GM12878 (cell line): ENCODE results near the gene SLCO2B1. TPM values are rescaled to one million over a fixed set of nuclear protein-coding genes. Genes with fewer than 3 reads are reported as not detected.

Experiments used
- ATAC-seq: fragments of 200-7000 bp; cut with Tn5 transposase; 3 replicates; pipeline ENCODE4 v1.9.1; 2020; ENCODE audit warnings: mild to moderate bottlenecking, moderate library complexity
- BruUV-seq: library from RNA; stranded (reverse); fragments of 400-500 nt; replicated peaks from 2 replicates; lab custom pipeline; 2021; lab: Mats Ljungman, UMichigan
- CTCF ChIA-PET: fragments of 300-600 bp; sonication (Branson Sonifier 250); formaldehyde crosslinking; extraction: SDS; loops from one replicate; lab custom pipeline; 2021; ENCODE audit warnings: inconsistent platforms; lab: Yijun Ruan, JAX
- POLR2A ChIA-PET: fragments of 350-600 bp; formaldehyde crosslinking; extraction: SDS; loops from one replicate; lab custom pipeline; 2021; ENCODE audit warnings: inconsistent platforms; lab: Charles Lee
- RAD21 ChIA-PET: fragments of 300-600 bp; sonication (Branson Sonifier 250); formaldehyde crosslinking; loops from one replicate; lab custom pipeline; 2023; ENCODE audit warnings: antibody characterized with exemption; ENCODE audit not compliant: unreplicated experiment; lab: Charles Lee
- SMC1A ChIA-PET: fragments of 300-600 bp; sonication (Branson Sonifier 250); formaldehyde crosslinking; loops from one replicate; lab custom pipeline; 2023; ENCODE audit not compliant: unreplicated experiment, uncharacterized antibody; lab: Charles Lee
- DNase-seq: peaks from one replicate; pipeline ENCODE4 v3.0.0-alpha.2; 2011; ENCODE audit warnings: low read depth, low spot score
- FAIRE-seq: peaks from 3 replicates; lab custom pipeline; 2011; peaks lifted over from hg19 to GRCh38; lab: Jason Lieb, UNC
- H2AFZ ChIP-seq: 2 replicates; pipeline ENCODE4 v1.6.0; 2011; ENCODE audit warnings: low read depth, low read length, control low read depth; ENCODE audit not compliant: control insufficient read depth
- H3K27ac ChIP-seq: 2 replicates; pipeline ENCODE4 v1.5.1; 2011; ENCODE audit warnings: control low read depth; ENCODE audit not compliant: control insufficient read depth, insufficient read depth
- H3K27me3 ChIP-seq, 2 experiments: replicated peaks in 1 of 2; 2 replicates each; pipeline versions ENCODE4 v1.6.0 to v1.6.1; 2011; ENCODE audit warnings: low read length in 1 of 2; ENCODE audit not compliant: control insufficient read depth in 2 of 2, insufficient read depth in 2 of 2
- H3K36me3 ChIP-seq, 2 experiments: 2 replicates each; pipeline ENCODE4 v1.5.1; 2011; ENCODE audit warnings: low read length in 1 of 2; ENCODE audit not compliant: control insufficient read depth in 2 of 2, insufficient read depth in 2 of 2
- H3K4me1 ChIP-seq: 2 replicates; pipeline ENCODE4 v1.6.1; 2011; ENCODE audit warnings: mild to moderate bottlenecking, low read length, moderate library complexity, mixed read lengths; ENCODE audit not compliant: control insufficient read depth, insufficient read depth
- H3K4me2 ChIP-seq: 2 replicates; pipeline ENCODE4 v1.6.0; 2011; ENCODE audit warnings: control low read depth; ENCODE audit not compliant: control insufficient read depth, insufficient read depth
- H3K4me3 ChIP-seq: fragments of 200-600 bp; sonication (generic); 2 replicates; pipeline ENCODE4 v1.5.1; 2016
- H3K79me2 ChIP-seq: 2 replicates; pipeline ENCODE4 v1.6.0; 2011; ENCODE audit warnings: low read length; ENCODE audit not compliant: control insufficient read depth, insufficient read depth
- H3K9ac ChIP-seq: 2 replicates; pipeline ENCODE4 v1.8.0; 2011; ENCODE audit warnings: low read length, control low read depth, mixed read lengths; ENCODE audit not compliant: control insufficient read depth, insufficient read depth
- H3K9me3 ChIP-seq: replicated peaks from 3 replicates; pipeline ENCODE4 v1.5.1; 2011; ENCODE audit warnings: mild to moderate bottlenecking, low read length; ENCODE audit not compliant: control insufficient read depth, insufficient read depth
- H4K20me1 ChIP-seq: 2 replicates; pipeline ENCODE4 v1.6.0; 2011; ENCODE audit not compliant: control insufficient read depth, insufficient read depth
- CHD1 ChIP-seq: IDR thresholded peaks from 2 replicates; pipeline ENCODE4 v1.6.1; 2012; ENCODE audit warnings: low read depth, low read length, improper control_type of control experiment
- EGR1 ChIP-seq, 2 experiments: IDR thresholded peaks; 1 replicate in 1 of 2; 2 replicates in 1 of 2; pipeline ENCODE4 v1.6.1; 2011 to 2012; ENCODE audit warnings: low read depth in 2 of 2, low read length in 2 of 2, borderline replicate concordance in 1 of 2, mild to moderate bottlenecking in 1 of 2, moderate library complexity in 1 of 2
- FOS ChIP-seq: IDR thresholded peaks from 3 replicates; pipeline ENCODE4 v1.6.1; 2011; ENCODE audit warnings: borderline replicate concordance; ENCODE audit not compliant: insufficient read length; ENCODE audit errors: extremely low read depth
- HDAC6 ChIP-seq: fragments of 200-600 bp; sonication (generic); IDR thresholded peaks from one replicate; pipeline ENCODE4 v1.8.0; 2017; ENCODE audit warnings: antibody characterized with exemption; ENCODE audit not compliant: unreplicated experiment
- MYC ChIP-seq: IDR thresholded peaks from 2 replicates; pipeline ENCODE4 v1.6.1; 2011; ENCODE audit warnings: mild to moderate bottlenecking, low read length, moderate library complexity, inconsistent platforms; ENCODE audit not compliant: insufficient read depth, insufficient replicate concordance, insufficient read length, severe bottlenecking
- PML ChIP-seq: IDR thresholded peaks from 2 replicates; pipeline ENCODE4 v1.6.1; 2012; ENCODE audit warnings: low read length, inconsistent platforms
- RAD21 ChIP-seq: IDR thresholded peaks from 2 replicates; pipeline ENCODE4 v1.6.1; 2011; ENCODE audit warnings: mild to moderate bottlenecking, low read depth, low read length, moderate library complexity; ENCODE audit not compliant: insufficient read depth
- RAD51 ChIP-seq: fragments of 450-650 bp; IDR thresholded peaks from 2 replicates; pipeline ENCODE4 v1.6.1; 2016; ENCODE audit warnings: moderate library complexity, mild to moderate bottlenecking, inconsistent platforms
- RBBP5 ChIP-seq: fragments of 200-600 bp; sonication (generic); conservative IDR thresholded peaks from 2 replicates; pipeline ENCODE4 v1.6.1; 2016
- RELA ChIP-seq: fragments of 450-650 bp; IDR thresholded peaks from 2 replicates; pipeline ENCODE4 v1.8.0; 2014; ENCODE audit warnings: borderline replicate concordance; ENCODE audit not compliant: partially characterized antibody
- SIX5 ChIP-seq: IDR thresholded peaks from 2 replicates; pipeline ENCODE4 v1.6.1; 2011; ENCODE audit warnings: mild to moderate bottlenecking, low read depth, low read length, moderate library complexity; ENCODE audit not compliant: severe bottlenecking
- SRF ChIP-seq, 2 experiments: IDR thresholded peaks; 2 replicates each; pipeline ENCODE4 v1.6.1; 2011; ENCODE audit warnings: low read depth in 2 of 2, low read length in 2 of 2, mild to moderate bottlenecking in 1 of 2, moderate library complexity in 1 of 2
- YY1 ChIP-seq: IDR thresholded peaks from 2 replicates; pipeline ENCODE4 v1.6.1; 2011; ENCODE audit warnings: low read depth, mild to moderate bottlenecking, low read length
- ZNF274 ChIP-seq: IDR thresholded peaks from one replicate; pipeline ENCODE4 v1.8.0; 2011; ENCODE audit not compliant: insufficient read length, insufficient read depth
- ZNF384 ChIP-seq: IDR thresholded peaks from 2 replicates; pipeline ENCODE4 v1.6.1; 2012; ENCODE audit warnings: low read depth, mild to moderate bottlenecking, low read length, improper control_type of control experiment, borderline replicate concordance
- ZSCAN29 ChIP-seq: fragments of 450-650 bp; IDR thresholded peaks from 2 replicates; pipeline ENCODE4 v1.6.1; 2017; ENCODE audit warnings: mild to moderate bottlenecking, moderate library complexity
- WGBS: methylation state at CpG from one replicate; pipeline ENCODE4 v1.1.6; 2016; ENCODE audit warnings: low lambda C conversion rate; ENCODE audit not compliant: insufficient replicate concordance, insufficient coverage; ENCODE audit errors: missing lambda C conversion rate; 5-methylcytosine and 5-hydroxymethylcytosine counted together
- in situ Hi-C: fragments of 300-500 bp; cut with MboI; formaldehyde crosslinking; loops from 9 replicates; pipeline ENCODE4 v1.14.3; 2018; ENCODE audit warnings: mixed read lengths
- intact Hi-C: fragments of 100-400 bp; cut with micrococcal nuclease; formaldehyde crosslinking; loops from one replicate; pipeline ENCODE4 v1.14.2; 2022; ENCODE audit not compliant: unreplicated experiment
- polyA plus RNA-seq, 11 experiments: library from polyadenylated mRNA; depleted of rRNA in 4 of 11; unstranded in 6 of 11; stranded (reverse) in 5 of 11; fragments of >200 nt; fragmentation: Nextera tagmentation in 4 of 11; fragmentation: Illumina TruSeq in 1 of 11; extraction: Ambion mirVana in 4 of 11; extraction: Trizol in 1 of 11; gene quantifications; 1 replicate in 1 of 11; 2 replicates in 10 of 11; pipeline versions ENCODE4 v1.2.1 to v1.2.3, GENCODE V29; 2011 to 2016; ENCODE audit warnings: inconsistent platforms in 2 of 11, missing spikeins in 2 of 11, low read depth in 1 of 11
- total RNA-seq, 4 experiments: library from RNA; depleted of rRNA in 3 of 4; stranded (reverse); fragments of >200 nt in 3 of 4; fragmentation: Illumina TruSeq in 1 of 4; extraction: Trizol in 1 of 4; gene quantifications; 2 replicates each; pipeline versions ENCODE4 v1.2.1 to v1.2.3, GENCODE V29; 2013 to 2021
- TF ChIP-seq, protein P1 (sequence below): IDR thresholded peaks from 2 replicates; pipeline ENCODE4 v1.6.1; 2011; ENCODE audit warnings: borderline replicate concordance, low read depth, mild to moderate bottlenecking, moderate library complexity, low read length; ENCODE audit not compliant: insufficient read depth, poor library complexity, severe bottlenecking
- TF ChIP-seq, protein P2 (sequence below): fragments of 450-650 bp; formaldehyde crosslinking; IDR thresholded peaks from 2 replicates; pipeline ENCODE4 v1.4.0; 2022; ENCODE audit warnings: mild to moderate bottlenecking, moderate library complexity
- TF ChIP-seq, protein P3 (sequence below): fragments of 450-650 bp; conservative IDR thresholded peaks from 2 replicates; pipeline ENCODE4 v1.6.1; 2017; ENCODE audit warnings: mild to moderate bottlenecking, moderate library complexity

SLCO2B1 gene
- total and polyA plus RNA-seq, 10 of the 15 experiments (the other 5 are each of a cell fraction or from before 2014, with no cell fraction given) = 0.05 to 3.5 (median 0.93) TPM; not detected in 2

DNA sequence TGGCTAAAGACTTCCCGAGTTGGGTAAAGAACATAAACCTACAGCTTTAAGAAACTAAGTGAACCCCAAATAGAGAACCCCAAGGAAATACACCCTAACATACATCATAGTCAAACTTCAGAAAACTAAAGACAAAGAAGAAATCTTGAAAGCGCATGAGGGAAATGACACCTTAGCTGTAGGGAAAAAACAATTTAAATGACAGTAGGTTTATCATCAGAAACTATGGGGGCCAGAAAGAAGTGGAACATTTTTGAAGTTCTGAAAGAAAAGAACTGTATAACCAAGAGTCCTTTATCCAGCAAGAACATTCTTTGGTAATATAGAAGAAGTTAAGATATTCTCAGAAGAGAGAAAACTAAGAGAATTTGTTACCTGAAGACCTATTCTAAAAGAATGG, 38.7 kb upstream of the SLCO2B1 start:
- ATAC-seq = no peak
- no peaks in the 10 kb centered on the region for H3K4me1 ChIP-seq
- H2AFZ ChIP-seq = no peak overlapping the region
- peaks cover 2% of the 10 kb centered on the region for H3K9me3 ChIP-seq
- H4K20me1 ChIP-seq = no peaks in the 10 kb centered on the region
- intact Hi-C loops = no loop called here
- no peaks in the 10 kb centered on the region for H3K79me2 ChIP-seq
- no peaks in the 10 kb centered on the region for H3K36me3 ChIP-seq
- H3K4me2 ChIP-seq = no peak overlapping the region
- RAD21 ChIA-PET = no interaction called here
- no peak overlapping the region for H3K27ac ChIP-seq
- 50% methylated on average over 2 of the region's 2 CpGs for WGBS
- no peak for FAIRE-seq
- H3K27me3 ChIP-seq = no peaks in the 10 kb centered on the region
- no TSS peak for BruUV-seq
- CTCF ChIA-PET = interaction anchor here (0.7 to 2.8 kb wide), 2 partner anchors 28 to 135 kb away, joined by 3 to 13 read pairs; no protein-coding TSS in a partner anchor
- SMC1A ChIA-PET = interaction anchor here (0.7 kb wide), 1 partner anchor 28 kb away, joined by 3 read pairs; no protein-coding TSS in a partner anchor
- no peak overlapping the region for H3K4me3 ChIP-seq
- no peak for DNase-seq
- in situ Hi-C loops = no loop called here
- POLR2A ChIA-PET = no interaction called here
- H3K9ac ChIP-seq = no peak overlapping the region
- TF ChIP-seq FOS (no peak), SIX5 (no peak), CHD1 (no peak), SRF (IDR thresholded peaks at IDR 0.05; ENCODE audit: low read depth in 2 of 2, low read length in 2 of 2) (no peak), RBBP5 (no peak), HDAC6 (no peak), ZNF384 (no peak), ZSCAN29 (no peak), MYC (no peak), PML (no peak), EGR1 (IDR thresholded peaks at IDR 0.05; ENCODE audit: borderline replicate concordance in 1 of 2, low read depth in 2 of 2, low read length in 2 of 2) (no peak), RELA (no peak), RAD21 (no peak), YY1 (no peak), RAD51 (no peak), ZNF274 (no peak)
- TF ChIP-seq, protein P1, sequence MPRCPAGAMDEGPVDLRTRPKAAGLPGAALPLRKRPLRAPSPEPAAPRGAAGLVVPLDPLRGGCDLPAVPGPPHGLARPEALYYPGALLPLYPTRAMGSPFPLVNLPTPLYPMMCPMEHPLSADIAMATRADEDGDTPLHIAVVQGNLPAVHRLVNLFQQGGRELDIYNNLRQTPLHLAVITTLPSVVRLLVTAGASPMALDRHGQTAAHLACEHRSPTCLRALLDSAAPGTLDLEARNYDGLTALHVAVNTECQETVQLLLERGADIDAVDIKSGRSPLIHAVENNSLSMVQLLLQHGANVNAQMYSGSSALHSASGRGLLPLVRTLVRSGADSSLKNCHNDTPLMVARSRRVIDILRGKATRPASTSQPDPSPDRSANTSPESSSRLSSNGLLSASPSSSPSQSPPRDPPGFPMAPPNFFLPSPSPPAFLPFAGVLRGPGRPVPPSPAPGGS = no peak
- TF ChIP-seq, protein P2, sequence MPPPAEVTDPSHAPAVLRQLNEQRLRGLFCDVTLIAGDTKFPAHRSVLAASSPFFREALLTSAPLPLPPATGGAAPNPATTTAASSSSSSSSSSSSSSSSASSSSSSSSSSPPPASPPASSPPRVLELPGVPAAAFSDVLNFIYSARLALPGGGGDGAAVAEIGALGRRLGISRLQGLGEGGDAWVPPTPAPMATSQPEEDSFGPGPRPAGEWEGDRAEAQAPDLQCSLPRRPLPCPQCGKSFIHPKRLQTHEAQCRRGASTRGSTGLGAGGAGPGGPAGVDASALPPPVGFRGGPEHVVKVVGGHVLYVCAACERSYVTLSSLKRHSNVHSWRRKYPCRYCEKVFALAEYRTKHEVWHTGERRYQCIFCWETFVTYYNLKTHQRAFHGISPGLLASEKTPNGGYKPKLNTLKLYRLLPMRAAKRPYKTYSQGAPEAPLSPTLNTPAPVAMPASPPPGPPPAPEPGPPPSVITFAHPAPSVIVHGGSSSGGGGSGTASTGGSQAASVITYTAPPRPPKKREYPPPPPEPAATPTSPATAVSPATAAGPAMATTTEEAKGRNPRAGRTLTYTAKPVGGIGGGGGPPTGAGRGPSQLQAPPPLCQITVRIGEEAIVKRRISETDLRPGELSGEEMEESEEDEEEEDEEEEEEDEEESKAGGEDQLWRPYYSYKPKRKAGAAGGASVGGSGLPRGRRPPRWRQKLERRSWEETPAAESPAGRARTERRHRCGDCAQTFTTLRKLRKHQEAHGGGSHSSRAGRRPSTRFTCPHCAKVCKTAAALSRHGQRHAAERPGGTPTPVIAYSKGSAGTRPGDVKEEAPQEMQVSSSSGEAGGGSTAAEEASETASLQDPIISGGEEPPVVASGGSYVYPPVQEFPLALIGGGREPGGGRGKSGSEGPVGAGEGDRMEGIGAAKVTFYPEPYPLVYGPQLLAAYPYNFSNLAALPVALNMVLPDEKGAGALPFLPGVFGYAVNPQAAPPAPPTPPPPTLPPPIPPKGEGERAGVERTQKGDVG (CRISPR knock-in tag) = no peak
- TF ChIP-seq, protein P3, sequence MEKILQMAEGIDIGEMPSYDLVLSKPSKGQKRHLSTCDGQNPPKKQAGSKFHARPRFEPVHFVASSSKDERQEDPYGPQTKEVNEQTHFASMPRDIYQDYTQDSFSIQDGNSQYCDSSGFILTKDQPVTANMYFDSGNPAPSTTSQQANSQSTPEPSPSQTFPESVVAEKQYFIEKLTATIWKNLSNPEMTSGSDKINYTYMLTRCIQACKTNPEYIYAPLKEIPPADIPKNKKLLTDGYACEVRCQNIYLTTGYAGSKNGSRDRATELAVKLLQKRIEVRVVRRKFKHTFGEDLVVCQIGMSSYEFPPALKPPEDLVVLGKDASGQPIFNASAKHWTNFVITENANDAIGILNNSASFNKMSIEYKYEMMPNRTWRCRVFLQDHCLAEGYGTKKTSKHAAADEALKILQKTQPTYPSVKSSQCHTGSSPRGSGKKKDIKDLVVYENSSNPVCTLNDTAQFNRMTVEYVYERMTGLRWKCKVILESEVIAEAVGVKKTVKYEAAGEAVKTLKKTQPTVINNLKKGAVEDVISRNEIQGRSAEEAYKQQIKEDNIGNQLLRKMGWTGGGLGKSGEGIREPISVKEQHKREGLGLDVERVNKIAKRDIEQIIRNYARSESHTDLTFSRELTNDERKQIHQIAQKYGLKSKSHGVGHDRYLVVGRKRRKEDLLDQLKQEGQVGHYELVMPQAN = no peak
